GM21619 (cell line): ENCODE measurements around the gene DNAJC28.
A peak's percentile ranks its signal among the peaks of the same experiment; 100 is the strongest.
"Not testable (repeated sequence)": the region's sequence is repeated elsewhere in the genome, so short reads cannot be mapped to it uniquely, and the experiment has no call there.

Experiments used
- ATAC-seq: cut with Tn5 transposase; IDR thresholded peaks from one replicate; pipeline ENCODE4 v1.9.1; 2021; ENCODE audit not compliant: unreplicated experiment

Gene DNAJC28, protein sequence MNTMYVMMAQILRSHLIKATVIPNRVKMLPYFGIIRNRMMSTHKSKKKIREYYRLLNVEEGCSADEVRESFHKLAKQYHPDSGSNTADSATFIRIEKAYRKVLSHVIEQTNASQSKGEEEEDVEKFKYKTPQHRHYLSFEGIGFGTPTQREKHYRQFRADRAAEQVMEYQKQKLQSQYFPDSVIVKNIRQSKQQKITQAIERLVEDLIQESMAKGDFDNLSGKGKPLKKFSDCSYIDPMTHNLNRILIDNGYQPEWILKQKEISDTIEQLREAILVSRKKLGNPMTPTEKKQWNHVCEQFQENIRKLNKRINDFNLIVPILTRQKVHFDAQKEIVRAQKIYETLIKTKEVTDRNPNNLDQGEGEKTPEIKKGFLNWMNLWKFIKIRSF

DNA sequence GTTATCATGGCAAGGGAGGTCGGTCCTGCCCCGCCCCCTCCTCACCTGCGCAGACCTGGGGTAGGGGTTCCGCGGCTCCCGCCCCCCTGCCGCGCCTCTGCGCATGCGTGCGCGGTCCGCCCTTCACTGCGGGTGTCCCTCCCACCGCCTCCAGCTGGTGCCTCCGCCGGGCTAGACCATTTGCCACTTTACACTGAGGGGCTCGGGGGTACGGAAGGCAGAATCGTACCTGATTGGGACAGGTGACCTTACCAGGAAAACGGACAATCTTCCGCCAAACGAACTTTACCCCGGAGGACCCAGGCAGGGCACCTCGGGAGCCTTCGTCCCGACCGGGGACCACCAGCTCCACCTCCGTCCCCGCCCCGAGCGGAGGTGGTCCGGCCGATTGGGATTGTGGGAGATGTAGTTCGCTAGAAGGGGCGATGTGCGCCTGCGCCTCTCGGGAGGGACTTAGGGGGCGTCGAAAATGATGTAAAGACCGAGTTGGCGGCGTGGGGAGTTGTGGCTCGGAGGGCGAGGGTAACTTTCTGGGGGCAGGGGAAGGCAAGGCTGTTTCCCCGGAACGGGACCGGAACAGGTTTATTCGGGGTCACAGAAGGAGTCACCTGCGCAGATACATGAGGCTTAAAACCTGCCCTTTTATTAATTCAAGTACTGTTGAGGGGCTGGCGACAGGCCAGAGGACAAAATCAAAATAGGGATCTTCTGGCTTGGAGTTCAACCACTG lies at the start of gene DNAJC28:
DNAJC28 (minus strand) TSS at position 344 of the 730 bp plus-strand sequence. CDS start 2,323 bp downstream, outside the sequence.
- ATAC-seq = peak; percentile 97

- ATAC-seq = no peak
These were observed 49.7 kb upstream of the DNAJC28 start for GRCh38 chr21:33541105-33541711.

- ATAC-seq = no peak
These were observed 49.2 kb upstream of the DNAJC28 start for GRCh38 chr21:33540711-33541104.

DNA sequence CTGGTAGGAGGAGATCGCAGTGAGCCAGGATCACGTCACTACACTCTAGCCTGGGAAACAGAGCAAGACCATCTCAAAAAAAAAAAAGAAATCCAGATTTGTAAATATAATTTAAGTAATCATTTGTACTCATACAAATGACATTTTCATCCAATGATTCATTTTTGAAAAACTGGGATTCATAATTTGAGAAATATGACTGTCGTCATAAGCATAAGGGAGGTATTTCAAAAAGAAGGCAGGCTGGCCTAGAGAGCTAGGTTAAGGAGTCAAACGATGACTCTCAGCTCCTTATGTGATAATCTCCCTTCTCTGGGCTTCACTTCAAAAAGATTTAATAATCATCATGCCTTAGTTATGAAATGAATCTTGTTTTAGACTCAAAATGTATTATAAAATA lies 48.1 kb upstream of the DNAJC28 start:
- no peak for ATAC-seq

- no peak for ATAC-seq
These were observed 45.7 kb upstream of the DNAJC28 start for GRCh38 chr21:33537212-33537611.

GRCh38 chr21:33531007-33531406 lies 39.5 kb upstream of the DNAJC28 start:
- no peak for ATAC-seq

DNA sequence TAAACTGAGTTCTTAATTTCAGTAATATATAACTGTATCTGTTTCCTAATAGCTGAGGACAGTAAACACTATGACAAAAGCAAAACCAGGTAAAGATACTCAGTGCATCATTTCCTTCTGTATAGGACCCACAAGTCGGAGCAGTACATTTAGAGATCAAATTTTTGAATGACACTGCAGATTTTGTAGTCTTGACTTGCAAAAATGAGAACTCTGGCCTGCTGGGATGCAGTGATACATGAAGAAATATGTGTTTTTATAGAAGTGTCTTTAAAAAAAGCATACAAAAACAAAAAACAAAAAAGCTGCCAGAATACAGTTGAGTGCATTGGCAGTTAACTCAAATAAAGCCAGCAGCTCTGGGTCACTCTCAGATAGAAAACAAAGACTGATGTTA lies 31.4 kb upstream of the DNAJC28 start:
- ATAC-seq = no peak

GRCh38 chr21:33522297-33522952 lies 30.9 kb upstream of the DNAJC28 start:
- ATAC-seq = no peak

DNA sequence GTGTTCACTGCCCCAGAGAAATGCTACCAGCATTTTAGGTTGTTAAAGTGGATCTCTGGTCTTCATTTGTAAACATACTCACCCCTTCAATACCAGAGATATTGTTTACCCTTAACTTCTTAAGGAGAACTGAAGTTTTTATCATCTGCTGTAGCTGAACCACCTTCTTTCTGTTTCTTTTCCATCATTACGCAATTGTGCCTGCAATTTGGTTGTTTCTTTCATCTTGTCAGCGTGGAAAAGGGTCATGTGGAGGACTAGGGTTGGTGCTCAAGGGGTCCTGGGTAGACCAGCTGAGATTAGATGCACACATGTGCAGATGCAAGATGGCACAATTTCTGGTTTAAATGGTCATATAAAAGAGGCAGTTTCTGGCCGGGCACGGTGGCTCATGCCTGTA lies 27.4 kb upstream of the DNAJC28 start:
- ATAC-seq = no peak

DNA sequence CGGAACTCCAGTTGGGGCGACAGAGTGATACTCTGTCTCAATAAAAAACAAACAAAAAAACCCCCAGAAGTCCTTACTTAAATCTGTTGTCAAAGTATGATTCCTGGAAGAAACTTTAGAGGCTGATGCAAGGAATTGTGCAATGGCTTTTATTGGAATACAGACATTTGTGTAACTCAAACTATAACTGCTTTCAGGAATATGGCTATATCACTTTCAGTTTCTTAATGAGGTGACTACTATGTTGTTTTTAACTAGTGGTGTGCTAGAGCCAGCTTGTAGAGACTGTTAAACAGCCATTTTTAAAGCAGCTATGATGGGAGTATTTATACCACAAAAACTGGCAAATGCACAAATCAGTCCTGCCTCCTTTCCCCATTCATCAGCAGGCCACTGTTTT lies 22.7 kb upstream of the DNAJC28 start:
- ATAC-seq = no peak

DNA sequence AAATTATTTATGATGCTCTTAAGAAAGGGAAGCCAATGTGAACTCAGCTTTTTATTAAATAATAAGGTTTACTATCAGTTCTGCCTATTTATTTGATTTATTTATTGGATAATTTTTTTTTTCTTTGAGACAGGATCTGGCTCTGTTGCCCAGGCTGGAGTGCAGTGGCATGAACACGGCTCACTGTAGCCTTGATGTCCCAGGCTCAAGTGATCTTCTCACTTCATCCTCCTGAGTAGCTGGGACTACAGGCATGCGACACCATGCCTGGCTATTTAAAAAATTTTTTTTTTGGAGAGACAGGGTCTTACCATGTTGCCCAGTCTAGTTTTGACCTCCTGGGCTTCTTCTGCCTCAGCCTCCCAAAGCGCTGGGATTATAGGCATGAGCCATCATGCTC lies 21.0 kb upstream of the DNAJC28 start:
- ATAC-seq = no peak

- no peak for ATAC-seq
These were observed 20.1 kb upstream of the DNAJC28 start for GRCh38 chr21:33511639-33512038.

- ATAC-seq = no peak
These were observed 19.3 kb upstream of the DNAJC28 start for GRCh38 chr21:33510826-33511225.

DNA sequence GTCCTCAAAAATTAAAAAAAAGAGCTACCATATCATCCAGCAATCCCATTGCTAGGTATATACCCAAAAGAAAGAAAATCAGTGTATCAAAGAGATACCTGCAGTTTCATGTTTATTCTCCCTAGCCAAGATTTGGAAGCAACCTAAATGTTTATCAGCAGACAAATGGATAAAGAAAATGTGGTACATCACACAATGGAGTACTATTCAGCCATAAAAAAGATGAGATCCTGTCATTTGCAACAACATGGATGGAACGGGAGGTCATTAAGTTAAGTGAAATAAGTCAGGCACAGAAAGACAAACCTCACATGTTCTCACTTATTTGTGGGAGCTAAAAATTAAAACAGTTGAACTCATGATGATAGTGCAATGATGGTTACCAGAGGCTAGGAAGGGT lies 15.5 kb upstream of the DNAJC28 start:
- ATAC-seq = not testable (repeated sequence)

DNA sequence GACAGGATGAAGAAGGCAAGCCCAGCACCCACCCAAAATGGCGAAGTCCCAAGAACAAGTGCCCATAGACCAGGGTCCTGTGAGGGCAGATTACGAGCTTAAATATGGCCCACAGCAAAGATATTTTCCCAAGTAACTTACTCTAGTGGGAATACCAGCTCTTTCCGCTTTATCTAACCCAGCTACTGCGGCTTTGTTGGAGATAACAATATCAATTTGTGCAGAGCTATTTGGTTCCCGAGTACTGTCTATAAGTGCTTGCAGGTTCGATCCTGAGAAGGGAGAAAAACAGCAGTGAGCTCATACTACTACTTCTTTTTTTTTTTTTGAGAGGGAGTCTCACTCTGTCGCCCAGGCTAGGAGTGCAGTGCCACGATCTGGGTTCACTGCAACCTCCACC lies 14.3 kb upstream of the DNAJC28 start:
- no peak for ATAC-seq

DNA sequence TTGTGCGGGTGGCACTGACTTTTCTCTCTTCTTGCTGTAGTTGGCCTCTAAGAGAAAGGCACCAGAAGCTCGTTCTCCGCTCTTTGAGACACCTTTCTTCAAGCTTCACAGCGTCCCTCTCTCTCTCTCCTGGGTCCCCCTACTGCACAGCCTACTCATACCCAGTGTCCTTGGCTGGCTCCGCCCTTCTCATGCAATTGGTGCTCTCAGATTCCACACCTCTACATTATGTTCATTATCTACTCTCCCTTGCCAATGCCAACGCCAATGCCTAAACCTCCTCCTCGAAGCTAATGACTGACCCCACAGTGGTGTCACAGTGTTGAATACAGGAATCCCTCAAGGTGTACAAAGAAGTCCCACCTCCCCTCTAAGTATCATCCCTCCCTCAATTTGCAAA lies 4.8 kb upstream of the DNAJC28 start:
- ATAC-seq = no peak

GRCh38 chr21:33495743-33496142 lies 4.2 kb upstream of the DNAJC28 start:
- ATAC-seq = no peak

DNA sequence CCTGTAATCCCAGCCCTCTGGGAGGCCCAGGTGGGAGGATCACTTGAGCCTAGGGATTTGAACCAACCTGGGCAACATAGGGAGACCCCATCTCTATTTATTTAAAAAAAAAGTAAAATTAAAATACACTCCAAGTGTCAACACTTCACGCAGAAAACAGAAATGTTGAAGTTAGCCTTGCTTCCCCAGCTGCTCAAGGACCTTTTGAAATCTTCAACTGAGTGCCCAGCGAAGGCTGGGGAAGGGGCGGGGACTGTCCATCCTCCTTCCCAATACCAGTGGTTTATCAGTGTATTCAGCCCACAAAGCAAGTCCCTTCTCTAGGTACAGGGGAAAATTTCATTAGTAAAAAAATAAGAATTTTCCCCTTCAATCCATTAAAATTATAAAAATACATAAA lies 2.2 kb upstream of the DNAJC28 start:
- ATAC-seq = no peak

GRCh38 chr21:33492571-33492970 lies 1.1 kb upstream of the DNAJC28 start:
- no peak for ATAC-seq

GRCh38 chr21:33490991-33491372 lies 534 bp downstream of the DNAJC28 start:
- no peak for ATAC-seq

DNA sequence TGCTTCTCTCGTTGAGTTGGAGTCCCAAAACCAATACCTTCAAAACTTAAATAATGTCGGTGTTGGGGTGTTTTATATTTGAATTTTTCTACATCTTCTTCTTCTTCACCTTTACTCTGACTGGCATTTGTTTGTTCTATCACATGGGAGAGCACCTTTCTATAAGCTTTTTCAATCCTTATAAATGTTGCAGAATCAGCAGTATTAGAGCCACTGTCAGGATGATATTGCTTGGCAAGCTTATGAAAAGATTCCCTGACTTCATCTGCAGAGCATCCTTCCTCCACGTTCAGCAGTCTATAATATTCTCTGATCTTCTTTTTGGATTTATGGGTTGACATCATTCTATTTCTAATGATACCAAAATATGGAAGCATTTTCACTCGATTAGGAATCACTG lies 2.6 kb downstream of the DNAJC28 start:
- ATAC-seq = no peak

- no peak for ATAC-seq
These were observed 3.5 kb downstream of the DNAJC28 start for GRCh38 chr21:33487996-33488395.
